H1 (cell line): ENCODE data around the gene PSME1. TPM values are rescaled to one million over a fixed set of nuclear protein-coding genes. Genes with fewer than 3 reads are reported as not detected.

Experiments used
- CTCF ChIA-PET: fragments of 300-600 bp; sonication (Branson Sonifier 250); formaldehyde crosslinking; loops from one replicate; lab custom pipeline; 2021; ENCODE audit not compliant: partially characterized antibody; lab: Charles Lee
- POLR2A ChIA-PET: fragments of 300-600 bp; sonication (Branson Sonifier 250); formaldehyde crosslinking; loops from one replicate; lab custom pipeline; 2021; ENCODE audit warnings: inconsistent platforms; ENCODE audit not compliant: partially characterized antibody; lab: Charles Lee
- DNase-seq, 2 experiments: peaks; one replicate each; pipeline versions ENCODE4 v3.0.0 to v3.0.0-alpha.2; 2010 to 2022; ENCODE audit warnings: low spot score in 2 of 2, low read depth in 1 of 2, mixed read lengths in 1 of 2
- FAIRE-seq: peaks from 2 replicates; lab custom pipeline; 2011; peaks lifted over from hg19 to GRCh38; lab: Jason Lieb, UNC
- H2AFZ ChIP-seq: 2 replicates; pipeline ENCODE4 v1.8.1; 2012; ENCODE audit warnings: low read length, inconsistent platforms
- H2AK5ac ChIP-seq: 2 replicates; pipeline ENCODE4 v1.6.1; 2013; ENCODE audit warnings: low read depth, low read length
- H2BK120ac ChIP-seq: replicated peaks from 2 replicates; pipeline ENCODE3; 2013; ENCODE audit warnings: low read depth, low read length, inconsistent platforms
- H2BK12ac ChIP-seq: 2 replicates; pipeline ENCODE4 v1.6.1; 2013; ENCODE audit warnings: low read depth, low read length
- H2BK15ac ChIP-seq: 2 replicates; pipeline ENCODE4 v1.6.1; 2013; ENCODE audit warnings: low read length
- H2BK20ac ChIP-seq: 2 replicates; pipeline ENCODE4 v1.6.1; 2013; ENCODE audit warnings: low read length
- H2BK5ac ChIP-seq: 2 replicates; pipeline ENCODE4 v1.6.1; 2013; ENCODE audit warnings: low read depth, low read length
- H3K14ac ChIP-seq: 2 replicates; pipeline ENCODE4 v1.6.1; 2013; ENCODE audit warnings: inconsistent platforms; ENCODE audit not compliant: insufficient read length
- H3K18ac ChIP-seq: 2 replicates; pipeline ENCODE4 v1.6.1; 2013; ENCODE audit warnings: low read length; ENCODE audit errors: extremely low read depth
- H3K23ac ChIP-seq: 2 replicates; pipeline ENCODE4 v1.6.1; 2013; ENCODE audit warnings: inconsistent platforms; ENCODE audit not compliant: insufficient read length
- H3K23me2 ChIP-seq: 2 replicates; pipeline ENCODE4 v1.6.1; 2013; ENCODE audit warnings: low read depth, low read length
- H3K27ac ChIP-seq: 2 replicates; pipeline ENCODE4 v1.6.1; 2011; ENCODE audit warnings: low read depth, low read length, inconsistent platforms
- H3K27me3 ChIP-seq, 4 experiments: replicated peaks in 1 of 4; 1 replicate in 1 of 4; 2 replicates in 3 of 4; pipeline versions ENCODE4 v1.6.1 to v1.8.1; 2011 to 2013; ENCODE audit warnings: low read length in 3 of 4, mild to moderate bottlenecking in 3 of 4, inconsistent platforms in 2 of 4, mixed read lengths in 2 of 4, moderate library complexity in 1 of 4; ENCODE audit not compliant: control insufficient read depth in 3 of 4, insufficient read depth in 3 of 4; ENCODE audit errors: extremely low read depth in 1 of 4
- H3K36me3 ChIP-seq, 4 experiments: 2 replicates each; pipeline versions ENCODE4 v1.6.1 to v1.8.1; 2011 to 2013; ENCODE audit warnings: mild to moderate bottlenecking in 4 of 4, low read length in 3 of 4, moderate library complexity in 2 of 4, control low read depth in 1 of 4, inconsistent platforms in 1 of 4; ENCODE audit not compliant: insufficient read depth in 4 of 4, control insufficient read depth in 2 of 4
- H3K4ac ChIP-seq: replicated peaks from 2 replicates; pipeline ENCODE3; 2013; ENCODE audit warnings: low read length, low read depth, mixed read lengths, inconsistent platforms; ENCODE audit not compliant: insufficient read length
- H3K4me1 ChIP-seq, 4 experiments: replicated peaks in 1 of 4; 1 replicate in 1 of 4; 2 replicates in 3 of 4; pipeline versions ENCODE4 v1.6.1 to v1.8.1; 2011 to 2013; ENCODE audit warnings: low read length in 3 of 4, inconsistent platforms in 2 of 4, mixed read lengths in 1 of 4; ENCODE audit not compliant: insufficient read depth in 4 of 4, control insufficient read depth in 3 of 4
- H3K4me2 ChIP-seq, 2 experiments: 2 replicates each; pipeline versions ENCODE4 v1.6.1 to v1.8.1; 2011 to 2013; ENCODE audit warnings: low read depth in 2 of 2, low read length in 2 of 2, control low read depth in 1 of 2, inconsistent platforms in 1 of 2, mild to moderate bottlenecking in 1 of 2; ENCODE audit not compliant: insufficient read depth in 1 of 2
- H3K4me3 ChIP-seq, 4 experiments: fragments of 200-600, 300-600 bp in 1 of 4; sonication (generic), shearing (Covaris generic), sonication (Bioruptor Twin) in 1 of 4; 2 replicates each; pipeline versions ENCODE4 v1.5.1 to v1.8.1; 2011 to 2016; ENCODE audit warnings: low read length in 4 of 4, low read depth in 3 of 4, control low read depth in 2 of 4, inconsistent platforms in 2 of 4, mild to moderate bottlenecking in 2 of 4, mixed read lengths in 1 of 4, moderate library complexity in 1 of 4; ENCODE audit not compliant: insufficient read depth in 2 of 4; ENCODE audit errors: extremely low read depth in 1 of 4
- H3K56ac ChIP-seq: replicated peaks from 2 replicates; pipeline ENCODE3; 2013; ENCODE audit warnings: low read depth, mild to moderate bottlenecking, mixed read lengths, low read length, inconsistent platforms; ENCODE audit not compliant: insufficient read length
- H3K79me1 ChIP-seq: 2 replicates; pipeline ENCODE4 v1.6.1; 2013; ENCODE audit warnings: low read depth, low read length, control low read depth
- H3K79me2 ChIP-seq, 2 experiments: 2 replicates each; pipeline versions ENCODE4 v1.6.1 to v1.8.1; 2012 to 2013; ENCODE audit warnings: low read length in 2 of 2, mild to moderate bottlenecking in 2 of 2, inconsistent platforms in 1 of 2; ENCODE audit not compliant: insufficient read depth in 2 of 2, control insufficient read depth in 1 of 2
- H3K9ac ChIP-seq, 4 experiments: replicated peaks in 1 of 4; 1 replicate in 1 of 4; 2 replicates in 3 of 4; pipeline versions ENCODE4 v1.6.1 to v1.8.1; 2011 to 2013; ENCODE audit warnings: low read depth in 3 of 4, low read length in 3 of 4, control low read depth in 2 of 4, mild to moderate bottlenecking in 2 of 4, moderate library complexity in 2 of 4, inconsistent platforms in 1 of 4; ENCODE audit errors: extremely low read depth in 1 of 4
- H3K9me3 ChIP-seq, 2 experiments: 2 replicates each; pipeline versions ENCODE4 v1.6.1 to v1.8.1; 2012 to 2013; ENCODE audit warnings: mild to moderate bottlenecking in 2 of 2, moderate library complexity in 2 of 2, control low read depth in 1 of 2, inconsistent platforms in 1 of 2, low read depth in 1 of 2, low read length in 1 of 2, mixed read lengths in 1 of 2; ENCODE audit not compliant: insufficient read depth in 2 of 2
- H4K20me1 ChIP-seq, 2 experiments: replicated peaks in 1 of 2; 2 replicates each; pipeline versions ENCODE3 to v1.8.1; 2011 to 2013; ENCODE audit warnings: inconsistent platforms in 2 of 2, low read length in 2 of 2, mild to moderate bottlenecking in 1 of 2; ENCODE audit not compliant: insufficient read depth in 2 of 2, control insufficient read depth in 1 of 2
- H4K5ac ChIP-seq: 2 replicates; pipeline ENCODE4 v1.6.1; 2013; ENCODE audit warnings: low read length, low read depth, mixed read lengths, inconsistent platforms; ENCODE audit not compliant: insufficient read length
- H4K8ac ChIP-seq: 2 replicates; pipeline ENCODE4 v1.8.0; 2013; ENCODE audit warnings: mild to moderate bottlenecking, moderate library complexity, low read length, inconsistent platforms; ENCODE audit not compliant: insufficient read depth; ENCODE audit errors: extremely low read depth
- H4K91ac ChIP-seq: replicated peaks from 2 replicates; pipeline ENCODE3; 2013; ENCODE audit warnings: low read length, mixed read lengths, inconsistent platforms; ENCODE audit not compliant: insufficient read length
- POLR2A ChIP-seq, 2 experiments: IDR thresholded peaks; 1 replicate in 1 of 2; 2 replicates in 1 of 2; pipeline ENCODE4 v1.6.1; 2011; ENCODE audit warnings: low read depth in 2 of 2, low read length in 2 of 2, mild to moderate bottlenecking in 2 of 2; ENCODE audit errors: control extremely low read depth in 1 of 2
- POU5F1 ChIP-seq: IDR thresholded peaks from 2 replicates; pipeline ENCODE4 v1.6.1; 2011; ENCODE audit warnings: low read depth, mild to moderate bottlenecking, low read length, moderate library complexity
- WGBS, 2 experiments: shearing (Covaris generic) in 1 of 2; methylation state at CpG; one replicate each; pipeline versions ENCODE4 v1.1.6 to v1.1.7; 2013 to 2015; ENCODE audit warnings: low lambda C conversion rate in 2 of 2, mixed read lengths in 2 of 2, inconsistent platforms in 1 of 2, low coverage in 1 of 2, missing lambda C conversion rate in 1 of 2; ENCODE audit not compliant: insufficient replicate concordance in 2 of 2, insufficient coverage in 1 of 2, insufficient read length in 1 of 2; ENCODE audit errors: extremely low coverage in 1 of 2, missing lambda C conversion rate in 1 of 2; 5-methylcytosine and 5-hydroxymethylcytosine counted together
- polyA plus RNA-seq, 7 experiments: library from polyadenylated mRNA; depleted of rRNA in 3 of 7; stranded (reverse) in 5 of 7; unstranded in 2 of 7; fragments of >200 nt in 5 of 7; fragments of 200-250 nt in 2 of 7; gene quantifications; 1 replicate in 5 of 7; 2 replicates in 1 of 7; 4 replicates in 1 of 7; pipeline versions ENCODE4 v1.2.1 to v1.2.3, GENCODE V29; 2011 to 2013; ENCODE audit warnings: missing spikeins in 2 of 7, mixed read lengths in 2 of 7
- total RNA-seq: library from RNA; stranded (reverse); fragmentation: NEBNext Ultra II Directional; extraction: Animal tissue kit (Norgen Biotek cat#: 25700); gene quantifications from 2 replicates; pipeline ENCODE4 v1.2.1, GENCODE V29; 2021

The PSME1 gene
- total and polyA plus RNA-seq, 2 of the 8 experiments (the other 6 are each of a cell fraction or from before 2014, with no cell fraction given), result 74.9 to 85.9 TPM

DNA sequence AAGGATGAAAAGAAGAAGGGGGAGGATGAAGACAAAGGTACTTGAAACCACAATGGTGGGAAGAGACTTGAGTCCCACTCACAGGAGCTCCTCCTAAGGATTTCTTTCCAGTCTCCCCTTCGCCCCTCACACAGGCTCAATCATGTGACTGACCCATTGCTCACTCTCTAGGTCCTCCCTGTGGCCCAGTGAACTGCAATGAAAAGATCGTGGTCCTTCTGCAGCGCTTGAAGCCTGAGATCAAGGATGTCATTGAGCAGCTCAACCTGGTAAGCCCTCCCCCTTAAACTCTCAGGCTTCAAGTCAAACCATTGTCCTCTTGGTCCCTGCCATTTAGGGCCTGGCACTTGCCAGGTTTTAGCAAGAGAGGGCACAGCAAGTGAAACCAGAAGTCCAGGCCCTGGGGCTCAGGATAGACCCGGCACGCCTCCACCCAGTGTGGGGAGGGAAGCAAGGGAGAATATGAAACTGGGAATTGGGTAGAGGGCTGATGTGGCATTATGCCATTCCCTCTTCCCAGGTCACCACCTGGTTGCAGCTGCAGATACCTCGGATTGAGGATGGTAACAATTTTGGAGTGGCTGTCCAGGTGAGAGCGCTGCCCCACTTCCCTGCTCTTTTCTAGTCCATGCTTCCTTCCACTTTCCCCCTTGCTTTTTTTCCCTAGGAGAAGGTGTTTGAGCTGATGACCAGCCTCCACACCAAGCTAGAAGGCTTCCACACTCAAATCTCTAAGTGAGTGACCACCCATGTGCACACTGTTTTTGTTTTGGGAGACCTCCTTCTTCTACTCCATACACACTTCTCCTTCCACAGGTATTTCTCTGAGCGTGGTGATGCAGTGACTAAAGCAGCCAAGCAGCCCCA, 1.8 kb downstream of the PSME1 start:
- Histone ChIP-seq H3K4ac (no peak overlapping the region), H2BK12ac (no peak overlapping the region), H2BK5ac (no peak overlapping the region), H2AFZ (no peak overlapping the region), H3K27me3 (no peaks in the 10 kb centered on the region), H2BK20ac (no peak overlapping the region), H2BK120ac (no peak overlapping the region), H4K8ac (no peak overlapping the region), H3K23me2 (peaks cover 8% of the 10 kb centered on the region; the same call in 1 of the 2 replicates), H3K14ac (no peak overlapping the region), H3K79me2 (peaks cover 0 to 12% of the 10 kb centered on the region in 2 experiments; a peak in 2 of 4 replicates), H3K79me1 (peaks cover 4% of the 10 kb centered on the region; the same call in 1 of the 2 replicates), H3K56ac (no peak overlapping the region), H4K5ac (no peak overlapping the region), H4K91ac (no peak overlapping the region), H2AK5ac (no peak overlapping the region), H3K9ac (no peak overlapping the region), H3K27ac (no peak overlapping the region), H3K18ac (no peak overlapping the region), H3K4me1 (peaks cover 0 to 10% (median 7%) of the 10 kb centered on the region in 4 experiments; a peak in 5 of 7 replicates), H2BK15ac (no peak overlapping the region), H3K36me3 (peaks cover 8 to 25% (median 14%) of the 10 kb centered on the region in 4 experiments; a peak in 6 of 8 replicates), H4K20me1 (peaks cover 0 to 1% of the 10 kb centered on the region in 2 experiments), H3K4me2 (peak overlapping the region in 1 of 2 experiments; percentile 81; a peak in 1 of 4 replicates), H3K4me3 (peak overlapping the region in 1 of 4 experiments; percentile 83; a peak in 1 of 8 replicates), H3K23ac (no peak overlapping the region), H3K9me3 (no peaks in the 10 kb centered on the region)
- TF ChIP-seq POU5F1 (no peak), POLR2A (IDR thresholded peaks at IDR 0.05; ENCODE audit: control extremely low read depth in 1 of 2, low read depth in 2 of 2, low read length in 2 of 2) (peak; percentile 25 to 32; a peak in 2 of 3 replicates)
- 84% methylated on average over 8 of the region's 8 CpGs; no CpG with 5 or more reads in 1 of the 2 experiments for WGBS, 2 experiments
- CTCF ChIA-PET, result interaction anchor here (0.8 to 3.1 kb wide), 9 partner anchors 8 to 100 kb away, joined by 3 to 18 read pairs (median 4); partner anchors contain the start of genes DCAF11, IRF9, NRL and PSME2
- FAIRE-seq, result no peak
- no peak for DNase-seq
- POLR2A ChIA-PET, result interaction anchor here (0.6 to 10.5 kb wide), 19 partner anchors 9 to 133 kb away, joined by 3 to 118 read pairs (median 6); partner anchors contain the start of genes DCAF11, IPO4, IRF9 and NRL
